ENCODE data around the gene ACO2. TPM values are rescaled to one million over a fixed set of nuclear protein-coding genes. Genes with fewer than 3 reads are reported as not detected.

Gene ACO2
- total and polyA plus RNA-seq, 2 of the 13 experiments (the other 11 are each of a cell fraction or from before 2014, with no cell fraction given), result 19.2 to 45.6 TPM

DNA sequence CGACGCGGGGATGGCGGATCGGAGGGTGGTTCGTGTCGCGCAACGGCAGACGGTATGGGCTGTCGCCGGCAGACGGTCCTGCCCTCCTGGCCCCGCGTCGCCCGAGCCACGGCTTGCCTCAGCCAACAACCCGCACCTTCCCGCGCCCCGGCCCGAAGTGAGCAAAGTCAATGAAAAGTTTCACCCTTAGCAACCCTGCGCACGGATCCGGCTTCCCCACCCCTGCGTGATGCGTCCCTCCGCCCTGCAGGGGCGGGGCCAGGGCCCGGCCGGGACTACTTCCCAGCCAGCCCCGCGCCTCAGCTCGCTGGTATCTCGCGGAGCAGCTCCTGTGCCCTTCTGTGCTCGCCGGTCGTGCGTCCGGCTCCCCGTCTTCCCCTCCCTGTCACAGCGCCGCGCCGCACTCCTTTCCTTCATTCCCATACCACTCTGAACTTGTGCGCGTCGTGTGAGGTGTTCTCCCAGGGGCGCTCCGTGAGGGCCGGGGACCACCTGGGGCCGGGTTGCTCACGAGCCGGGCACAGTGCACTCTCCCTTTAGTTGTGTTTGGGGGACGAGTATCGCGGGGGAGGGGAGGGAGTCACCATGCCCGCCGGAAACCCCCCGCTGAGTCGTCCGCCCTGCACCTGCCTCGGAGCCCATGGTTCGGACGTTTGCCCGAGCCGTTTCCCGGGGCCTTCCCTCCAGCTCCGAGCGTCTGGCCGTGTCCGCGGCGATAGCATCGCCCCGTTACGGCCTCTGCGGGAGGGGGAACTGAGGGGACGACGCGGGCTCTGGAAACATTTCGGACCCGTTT lies 22.1 kb upstream of the ACO2 start, which contains the start of gene TOB2 (continued):
- TF ChIP-seq ZNF160 (CRISPR knock-in tag; IDR thresholded peaks at IDR 0.05), result peak; percentile 75; the same call in 1 of the 2 replicates
- peak; percentile 98 for TF ChIP-seq POLR2G (IDR thresholded peaks at IDR 0.05; ENCODE audit: low read depth, low read length)
- TF ChIP-seq ZNF569 (CRISPR knock-in tag; IDR thresholded peaks at IDR 0.05; ENCODE audit: borderline replicate concordance), result no peak
- TF ChIP-seq ZSCAN31 (CRISPR knock-in tag; IDR thresholded peaks at IDR 0.05; ENCODE audit: low read depth), result peak; percentile 91
- TF ChIP-seq, protein P1, sequence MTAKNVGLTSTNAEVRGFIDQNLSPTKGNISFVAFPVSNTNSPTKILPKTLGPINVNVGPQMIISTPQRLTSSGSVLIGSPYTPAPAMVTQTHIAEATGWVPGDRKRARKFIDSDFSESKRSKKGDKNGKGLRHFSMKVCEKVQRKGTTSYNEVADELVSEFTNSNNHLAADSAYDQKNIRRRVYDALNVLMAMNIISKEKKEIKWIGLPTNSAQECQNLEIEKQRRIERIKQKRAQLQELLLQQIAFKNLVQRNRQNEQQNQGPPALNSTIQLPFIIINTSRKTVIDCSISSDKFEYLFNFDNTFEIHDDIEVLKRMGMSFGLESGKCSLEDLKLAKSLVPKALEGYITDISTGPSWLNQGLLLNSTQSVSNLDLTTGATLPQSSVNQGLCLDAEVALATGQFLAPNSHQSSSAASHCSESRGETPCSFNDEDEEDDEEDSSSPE (CRISPR knock-in tag; IDR thresholded peaks at IDR 0.05), result peak; percentile 91
- peak; percentile 77 for TF ChIP-seq SRF (IDR thresholded peaks at IDR 0.05; ENCODE audit: low read depth, low read length)
- TF ChIP-seq, protein P2, sequence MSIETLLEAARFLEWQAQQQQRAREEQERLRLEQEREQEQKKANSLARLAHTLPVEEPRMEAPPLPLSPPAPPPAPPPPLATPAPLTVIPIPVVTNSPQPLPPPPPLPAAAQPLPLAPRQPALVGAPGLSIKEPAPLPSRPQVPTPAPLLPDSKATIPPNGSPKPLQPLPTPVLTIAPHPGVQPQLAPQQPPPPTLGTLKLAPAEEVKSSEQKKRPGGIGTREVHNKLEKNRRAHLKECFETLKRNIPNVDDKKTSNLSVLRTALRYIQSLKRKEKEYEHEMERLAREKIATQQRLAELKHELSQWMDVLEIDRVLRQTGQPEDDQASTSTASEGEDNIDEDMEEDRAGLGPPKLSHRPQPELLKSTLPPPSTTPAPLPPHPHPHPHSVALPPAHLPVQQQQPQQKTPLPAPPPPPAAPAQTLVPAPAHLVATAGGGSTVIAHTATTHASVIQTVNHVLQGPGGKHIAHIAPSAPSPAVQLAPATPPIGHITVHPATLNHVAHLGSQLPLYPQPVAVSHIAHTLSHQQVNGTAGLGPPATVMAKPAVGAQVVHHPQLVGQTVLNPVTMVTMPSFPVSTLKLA (IDR thresholded peaks at IDR 0.05), result peak; percentile 48
- no peak; the same call in 1 of the 2 replicates for TF ChIP-seq ZNF616 (CRISPR knock-in tag; IDR thresholded peaks at IDR 0.05; ENCODE audit: low read depth)
- TF ChIP-seq ZNF782 (CRISPR knock-in tag; IDR thresholded peaks at IDR 0.05; ENCODE audit: borderline replicate concordance), result peak; percentile 94
- TF ChIP-seq, protein P3, sequence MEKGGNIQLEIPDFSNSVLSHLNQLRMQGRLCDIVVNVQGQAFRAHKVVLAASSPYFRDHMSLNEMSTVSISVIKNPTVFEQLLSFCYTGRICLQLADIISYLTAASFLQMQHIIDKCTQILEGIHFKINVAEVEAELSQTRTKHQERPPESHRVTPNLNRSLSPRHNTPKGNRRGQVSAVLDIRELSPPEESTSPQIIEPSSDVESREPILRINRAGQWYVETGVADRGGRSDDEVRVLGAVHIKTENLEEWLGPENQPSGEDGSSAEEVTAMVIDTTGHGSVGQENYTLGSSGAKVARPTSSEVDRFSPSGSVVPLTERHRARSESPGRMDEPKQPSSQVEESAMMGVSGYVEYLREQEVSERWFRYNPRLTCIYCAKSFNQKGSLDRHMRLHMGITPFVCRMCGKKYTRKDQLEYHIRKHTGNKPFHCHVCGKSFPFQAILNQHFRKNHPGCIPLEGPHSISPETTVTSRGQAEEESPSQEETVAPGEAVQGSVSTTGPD (CRISPR knock-in tag; IDR thresholded peaks at IDR 0.05), result peak; percentile 25; the same call in 1 of the 2 replicates
- TF ChIP-seq SMAD1 (CRISPR knock-in tag; IDR thresholded peaks at IDR 0.05; ENCODE audit: borderline replicate concordance, low read depth), result peak; percentile 60
- no peak for TF ChIP-seq MBD4 (IDR thresholded peaks at IDR 0.05; ENCODE audit: borderline replicate concordance, low read length)
- TF ChIP-seq, protein P4, sequence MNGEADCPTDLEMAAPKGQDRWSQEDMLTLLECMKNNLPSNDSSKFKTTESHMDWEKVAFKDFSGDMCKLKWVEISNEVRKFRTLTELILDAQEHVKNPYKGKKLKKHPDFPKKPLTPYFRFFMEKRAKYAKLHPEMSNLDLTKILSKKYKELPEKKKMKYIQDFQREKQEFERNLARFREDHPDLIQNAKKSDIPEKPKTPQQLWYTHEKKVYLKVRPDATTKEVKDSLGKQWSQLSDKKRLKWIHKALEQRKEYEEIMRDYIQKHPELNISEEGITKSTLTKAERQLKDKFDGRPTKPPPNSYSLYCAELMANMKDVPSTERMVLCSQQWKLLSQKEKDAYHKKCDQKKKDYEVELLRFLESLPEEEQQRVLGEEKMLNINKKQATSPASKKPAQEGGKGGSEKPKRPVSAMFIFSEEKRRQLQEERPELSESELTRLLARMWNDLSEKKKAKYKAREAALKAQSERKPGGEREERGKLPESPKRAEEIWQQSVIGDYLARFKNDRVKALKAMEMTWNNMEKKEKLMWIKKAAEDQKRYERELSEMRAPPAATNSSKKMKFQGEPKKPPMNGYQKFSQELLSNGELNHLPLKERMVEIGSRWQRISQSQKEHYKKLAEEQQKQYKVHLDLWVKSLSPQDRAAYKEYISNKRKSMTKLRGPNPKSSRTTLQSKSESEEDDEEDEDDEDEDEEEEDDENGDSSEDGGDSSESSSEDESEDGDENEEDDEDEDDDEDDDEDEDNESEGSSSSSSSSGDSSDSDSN (CRISPR knock-in tag; IDR thresholded peaks at IDR 0.05), result peak; percentile 91
- TF ChIP-seq SNAI1 (CRISPR knock-in tag; IDR thresholded peaks at IDR 0.05; ENCODE audit: borderline replicate concordance), result peak; percentile 28; the same call in 1 of the 2 replicates
- peak; percentile 54 for TF ChIP-seq TBX3 (IDR thresholded peaks at IDR 0.05; ENCODE audit: borderline replicate concordance)
- peak; percentile 85 for TF ChIP-seq NR2C2 (CRISPR knock-in tag; IDR thresholded peaks at IDR 0.05; ENCODE audit: borderline replicate concordance)
- TF ChIP-seq, protein P5, sequence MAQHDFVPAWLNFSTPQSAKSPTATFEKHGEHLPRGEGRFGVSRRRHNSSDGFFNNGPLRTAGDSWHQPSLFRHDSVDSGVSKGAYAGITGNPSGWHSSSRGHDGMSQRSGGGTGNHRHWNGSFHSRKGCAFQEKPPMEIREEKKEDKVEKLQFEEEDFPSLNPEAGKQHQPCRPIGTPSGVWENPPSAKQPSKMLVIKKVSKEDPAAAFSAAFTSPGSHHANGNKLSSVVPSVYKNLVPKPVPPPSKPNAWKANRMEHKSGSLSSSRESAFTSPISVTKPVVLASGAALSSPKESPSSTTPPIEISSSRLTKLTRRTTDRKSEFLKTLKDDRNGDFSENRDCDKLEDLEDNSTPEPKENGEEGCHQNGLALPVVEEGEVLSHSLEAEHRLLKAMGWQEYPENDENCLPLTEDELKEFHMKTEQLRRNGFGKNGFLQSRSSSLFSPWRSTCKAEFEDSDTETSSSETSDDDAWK (CRISPR knock-in tag; IDR thresholded peaks at IDR 0.05), result no peak
- TF ChIP-seq KLF6 (CRISPR knock-in tag; IDR thresholded peaks at IDR 0.05), result peak; percentile 99
- TF ChIP-seq, protein P6, sequence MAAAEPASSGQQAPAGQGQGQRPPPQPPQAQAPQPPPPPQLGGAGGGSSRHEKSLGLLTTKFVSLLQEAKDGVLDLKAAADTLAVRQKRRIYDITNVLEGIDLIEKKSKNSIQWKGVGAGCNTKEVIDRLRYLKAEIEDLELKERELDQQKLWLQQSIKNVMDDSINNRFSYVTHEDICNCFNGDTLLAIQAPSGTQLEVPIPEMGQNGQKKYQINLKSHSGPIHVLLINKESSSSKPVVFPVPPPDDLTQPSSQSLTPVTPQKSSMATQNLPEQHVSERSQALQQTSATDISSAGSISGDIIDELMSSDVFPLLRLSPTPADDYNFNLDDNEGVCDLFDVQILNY (CRISPR knock-in tag; conservative IDR thresholded peaks at IDR 0.05), result peak; percentile 71

All from HepG2 (cell line).